SH-SY5Y (cell line): ENCODE measurements around the gene L2HGDH.

Experiments
- GATA2 ChIP-seq: IDR thresholded peaks from 2 replicates; pipeline ENCODE4 v1.6.1; 2011; ENCODE audit warnings: mild to moderate bottlenecking, low read depth, low read length
- GATA3 ChIP-seq: IDR thresholded peaks from 2 replicates; pipeline ENCODE4 v1.6.1; 2011; ENCODE audit warnings: low read depth, mild to moderate bottlenecking, low read length, moderate library complexity

DNA sequence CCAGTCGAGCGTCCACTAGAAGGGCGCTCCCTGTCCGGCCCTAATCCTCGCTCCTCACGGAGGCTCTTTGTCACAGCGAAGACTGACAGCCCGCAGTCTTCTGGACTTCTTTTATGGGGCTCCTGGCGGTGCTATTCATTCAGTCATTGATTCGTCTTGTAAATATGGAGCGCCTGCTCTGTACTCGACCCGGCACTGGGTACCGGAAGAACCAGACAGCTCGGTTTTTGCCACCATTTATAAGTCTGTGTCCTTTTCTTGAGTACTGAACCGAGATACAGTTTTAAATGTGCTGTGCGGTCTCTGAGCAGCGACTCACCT, 665 bp upstream of the L2HGDH start:
- TF ChIP-seq GATA2 (no peak), GATA3 (no peak)
